Left renal pelvis (tissue), 4 donors: ENCODE measurements around the gene SMIM24. TPM values are rescaled to one million over a fixed set of nuclear protein-coding genes. Genes with fewer than 3 reads are reported as not detected.

Experiments
- DNase-seq, 4 donors: peaks; one replicate each; pipeline ENCODE4 v3.0.0-alpha.2; 2013; ENCODE audit warnings: low read depth in 4 of 4, low spot score in 3 of 4
- polyA plus RNA-seq, 4 donors: library from polyadenylated mRNA; unstranded; fragments of 120-200 nt; gene quantifications; one replicate each; pipeline ENCODE4 v1.2.1, GENCODE V29; 2013; ENCODE audit not compliant: insufficient read length in 4 of 4

Gene SMIM24
- polyA plus RNA-seq, 4 donors, result 13.5 to 564 (median 408) TPM

- no peak for DNase-seq
Measured at GRCh38 chr19:3476830-3477229, 3.5 kb downstream of the SMIM24 start.

DNA sequence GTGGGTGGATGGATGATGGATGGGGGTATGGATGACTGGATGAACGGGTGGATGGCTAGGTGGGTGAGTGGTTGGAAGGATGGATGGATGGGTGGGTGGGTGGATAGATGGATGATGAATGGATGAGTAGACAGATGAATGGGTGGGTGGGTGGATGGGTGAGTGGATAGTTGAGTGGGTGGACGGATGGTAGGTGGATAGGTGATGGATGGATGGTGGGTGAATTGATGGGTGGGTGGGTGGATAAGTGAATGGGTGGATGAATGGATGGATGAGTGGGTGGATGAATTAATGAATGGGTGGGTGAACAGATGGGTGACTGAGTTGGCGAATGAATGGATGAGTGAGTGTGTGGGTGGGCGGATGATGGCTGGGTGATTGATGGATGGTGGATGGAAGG lies 4.9 kb downstream of the SMIM24 start:
- no peak for DNase-seq

- no peak for DNase-seq
Measured at GRCh38 chr19:3474614-3475013, 5.7 kb downstream of the SMIM24 start.

GRCh38 chr19:3474010-3474409 lies 6.3 kb downstream of the SMIM24 start:
- DNase-seq, result no peak

DNA sequence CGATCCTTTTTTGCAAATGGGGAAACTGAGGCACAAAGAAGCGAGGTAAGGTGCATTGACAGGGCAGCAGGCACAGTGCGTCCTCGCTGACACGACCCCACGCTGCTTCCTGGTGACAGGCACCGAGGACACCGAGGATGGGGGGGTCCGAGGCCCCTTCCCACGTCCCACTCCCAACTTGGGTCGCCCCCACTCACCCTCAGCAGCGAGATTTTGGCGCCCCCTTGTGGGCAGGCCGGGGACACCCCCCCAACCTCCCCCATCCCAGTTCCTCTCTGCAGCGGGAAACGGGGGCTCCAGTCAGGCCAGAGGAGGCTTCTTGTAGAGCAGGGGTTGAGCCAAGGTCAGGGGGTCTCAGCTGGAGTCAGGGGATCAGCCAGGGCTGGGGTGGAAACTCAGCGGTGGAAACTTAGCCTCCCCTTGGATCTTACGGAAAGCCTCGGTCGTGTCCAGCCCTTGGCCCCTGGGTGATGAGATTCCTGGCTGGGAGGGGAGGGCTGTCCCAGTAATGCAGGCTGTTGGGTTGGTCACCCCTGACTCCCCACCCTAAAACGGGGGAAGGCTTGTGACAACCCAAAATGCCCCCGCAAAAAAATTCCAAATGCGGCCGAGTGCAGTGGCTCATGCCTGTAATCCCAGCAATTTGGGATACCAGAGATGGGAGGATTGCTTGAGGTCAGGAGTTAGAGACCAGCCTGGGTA lies 8.2 kb downstream of the SMIM24 start:
- DNase-seq, result no peak

DNA sequence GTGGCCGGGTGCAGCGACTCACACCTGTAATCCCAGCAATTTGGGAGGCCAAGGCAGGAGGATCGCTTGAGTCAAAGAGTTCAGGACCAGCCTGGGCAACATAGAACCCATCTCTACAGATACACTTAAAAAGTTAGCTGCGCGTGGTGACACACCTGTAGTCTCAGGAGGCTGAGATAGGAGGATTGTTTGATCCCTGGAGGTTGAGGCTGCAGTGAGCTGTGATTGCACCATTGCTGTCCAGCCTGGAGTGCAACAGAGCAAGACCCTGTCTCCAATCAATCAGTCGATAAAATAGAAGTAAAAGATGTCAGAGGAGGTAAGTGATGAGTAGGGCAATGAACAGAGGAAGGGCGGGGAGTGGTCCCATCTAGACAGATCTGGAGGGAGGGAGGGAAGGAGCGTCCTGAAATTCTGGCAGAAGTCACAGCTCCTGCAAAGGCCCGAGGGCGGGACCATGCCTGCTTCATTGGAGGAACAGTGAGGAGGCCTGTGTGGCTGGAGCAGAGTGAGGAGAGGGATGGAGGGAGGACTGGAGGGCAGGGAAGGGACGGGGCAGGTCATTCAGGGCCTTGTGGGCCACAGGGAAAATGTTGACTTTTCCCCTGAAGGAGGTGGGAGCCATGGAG lies 9.7 kb downstream of the SMIM24 start:
- no peak for DNase-seq

GRCh38 chr19:3469638-3470499 lies 10.5 kb downstream of the SMIM24 start:
- DNase-seq, result no peak

DNA sequence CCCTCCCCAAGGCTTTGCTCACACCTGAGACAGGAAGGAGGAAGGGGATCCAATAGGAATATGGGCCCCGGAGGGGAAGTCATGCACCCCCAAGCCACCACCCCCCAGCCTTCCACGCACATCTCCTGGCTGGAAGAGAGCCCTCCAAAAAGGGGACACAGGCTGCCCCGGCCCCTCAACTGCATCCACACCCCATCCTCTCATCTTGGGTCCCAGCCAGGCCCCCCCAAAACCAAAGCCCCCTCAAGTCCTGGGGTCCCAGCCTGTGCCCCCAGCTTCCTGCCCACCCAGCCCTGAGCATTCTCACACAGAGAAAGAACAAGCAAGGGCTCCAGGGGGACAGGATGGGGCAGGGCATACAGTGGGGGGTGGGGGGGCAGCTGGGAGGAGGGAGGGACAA lies 12.1 kb downstream of the SMIM24 start:
- no peak for DNase-seq

DNA sequence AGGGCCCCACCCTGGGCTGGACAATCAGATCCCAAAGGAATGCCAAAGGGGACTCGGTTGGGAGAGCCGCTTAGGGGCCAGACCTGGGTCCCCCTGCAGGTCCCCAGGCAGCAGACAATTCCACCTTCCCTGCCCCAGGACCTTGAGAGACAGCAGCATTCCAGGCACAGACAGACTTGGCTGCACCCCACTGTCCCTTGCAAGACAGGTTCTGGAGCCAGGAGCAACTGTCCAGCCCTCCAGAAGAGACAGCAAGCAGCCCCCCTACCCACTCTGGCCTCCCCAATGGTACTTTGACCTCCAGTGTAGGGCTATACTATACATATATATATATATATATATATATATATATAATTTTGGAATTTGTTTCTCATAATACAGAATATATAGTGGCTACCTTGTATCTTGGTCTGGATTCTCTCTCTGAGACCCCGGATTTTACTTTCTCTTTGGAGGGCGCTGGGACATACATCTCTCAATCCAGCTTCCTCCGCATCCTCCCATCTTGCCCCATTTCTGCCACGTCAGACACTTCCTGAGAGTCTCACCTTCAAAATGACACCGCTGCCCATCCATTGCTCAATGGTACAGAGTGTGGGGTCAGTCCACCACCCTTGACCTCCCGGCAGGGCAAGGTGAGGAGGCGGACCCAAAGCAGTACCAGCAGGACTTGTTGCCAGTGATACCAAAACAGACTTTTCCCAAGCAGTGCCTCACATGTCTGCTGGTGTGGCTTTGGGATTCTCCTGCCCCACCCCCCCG lies 12.7 kb downstream of the SMIM24 start:
- DNase-seq, result no peak

DNA sequence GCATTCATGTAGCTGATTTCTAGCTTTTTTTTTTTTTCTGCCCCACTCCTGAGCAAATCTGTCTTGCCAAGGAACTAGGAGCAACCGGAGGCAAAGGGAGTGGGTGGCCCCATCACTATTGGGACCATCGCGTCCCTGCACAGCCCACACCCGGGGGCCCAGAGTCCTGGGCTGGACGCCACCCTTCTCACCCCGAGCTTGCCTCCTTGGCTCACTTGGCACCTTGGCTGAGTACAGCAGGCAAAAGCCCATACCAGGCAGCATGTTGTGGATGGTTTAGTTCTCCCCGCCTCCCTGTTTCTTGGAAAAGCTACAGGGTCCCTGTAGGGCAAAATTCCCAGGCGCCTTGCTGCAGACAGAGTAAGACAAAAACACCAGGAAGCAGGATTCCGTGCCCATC lies 13.7 kb downstream of the SMIM24 start:
- DNase-seq, result no peak

- DNase-seq, result no peak
Measured at GRCh38 chr19:3465552-3465951, 14.8 kb downstream of the SMIM24 start.

DNA sequence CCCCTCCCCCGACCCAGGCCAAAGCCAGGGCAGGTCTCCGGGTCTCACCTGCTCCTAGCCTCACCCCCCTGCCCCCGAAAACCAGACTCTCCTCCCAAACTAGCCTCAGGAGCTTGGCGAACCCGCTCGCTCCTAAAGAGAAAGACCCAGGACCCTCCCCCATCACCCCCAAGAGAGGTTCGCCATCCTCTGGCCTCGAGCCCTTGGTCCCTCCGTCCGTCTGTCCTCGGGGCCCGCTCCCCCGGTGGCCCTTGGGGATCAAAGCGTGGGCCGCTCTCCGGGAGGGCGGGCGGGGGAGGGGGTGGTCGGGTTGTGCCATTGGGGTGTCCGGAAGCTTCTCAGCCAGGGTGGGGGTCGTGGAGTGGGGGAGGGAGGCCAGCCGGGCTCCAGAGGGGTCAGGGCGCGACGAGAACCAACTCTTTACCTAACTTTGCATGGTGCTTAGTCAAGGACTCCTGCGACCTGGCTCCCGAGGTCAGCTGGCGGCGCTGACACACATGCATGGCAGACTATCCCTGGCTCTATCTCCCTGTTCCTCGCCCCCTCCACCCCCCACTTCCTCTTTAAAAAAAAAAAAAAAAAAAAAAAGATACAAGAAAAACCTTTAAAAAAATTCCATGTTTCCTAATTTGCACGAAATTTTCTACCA lies 15.6 kb downstream of the SMIM24 start:
- DNase-seq, result no peak

GRCh38 chr19:3463714-3464586 lies 16.4 kb downstream of the SMIM24 start:
- DNase-seq, result no peak

DNA sequence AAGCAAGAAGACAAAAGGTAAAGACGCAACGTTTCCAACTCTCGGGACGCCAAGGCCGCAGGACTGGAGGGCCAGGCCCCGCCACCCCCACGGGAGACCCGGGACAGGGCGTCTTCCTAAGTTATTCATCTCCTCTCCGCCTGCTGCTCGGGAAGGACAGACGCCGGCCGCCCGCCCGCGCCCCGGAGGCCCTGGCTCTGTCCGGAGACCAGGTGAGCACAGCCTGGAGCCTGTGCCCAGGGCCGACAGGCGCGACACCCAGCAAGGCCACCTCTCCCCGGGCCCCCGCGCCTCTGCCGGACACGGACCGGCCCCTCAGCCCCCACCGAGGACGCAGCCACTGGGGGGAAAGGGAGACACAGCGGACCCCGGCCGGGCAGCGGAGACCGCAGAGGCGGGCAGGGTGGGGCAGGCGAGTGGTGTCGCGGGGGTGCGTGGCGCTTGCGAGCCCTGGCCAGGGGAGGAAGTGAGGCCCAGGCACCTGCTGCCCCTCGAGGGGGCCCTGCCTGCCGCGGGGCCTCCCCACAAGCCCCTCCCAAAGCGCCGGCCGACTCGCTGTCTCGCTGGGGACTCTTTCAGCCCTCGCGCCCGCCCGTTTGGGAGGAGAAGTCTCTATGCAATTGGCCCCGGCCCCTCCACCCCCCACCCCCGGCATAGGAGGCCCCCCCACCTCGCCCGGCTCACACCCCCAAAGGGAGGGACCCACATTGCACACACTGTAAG lies 17.2 kb downstream of the SMIM24 start:
- no peak for DNase-seq

DNA sequence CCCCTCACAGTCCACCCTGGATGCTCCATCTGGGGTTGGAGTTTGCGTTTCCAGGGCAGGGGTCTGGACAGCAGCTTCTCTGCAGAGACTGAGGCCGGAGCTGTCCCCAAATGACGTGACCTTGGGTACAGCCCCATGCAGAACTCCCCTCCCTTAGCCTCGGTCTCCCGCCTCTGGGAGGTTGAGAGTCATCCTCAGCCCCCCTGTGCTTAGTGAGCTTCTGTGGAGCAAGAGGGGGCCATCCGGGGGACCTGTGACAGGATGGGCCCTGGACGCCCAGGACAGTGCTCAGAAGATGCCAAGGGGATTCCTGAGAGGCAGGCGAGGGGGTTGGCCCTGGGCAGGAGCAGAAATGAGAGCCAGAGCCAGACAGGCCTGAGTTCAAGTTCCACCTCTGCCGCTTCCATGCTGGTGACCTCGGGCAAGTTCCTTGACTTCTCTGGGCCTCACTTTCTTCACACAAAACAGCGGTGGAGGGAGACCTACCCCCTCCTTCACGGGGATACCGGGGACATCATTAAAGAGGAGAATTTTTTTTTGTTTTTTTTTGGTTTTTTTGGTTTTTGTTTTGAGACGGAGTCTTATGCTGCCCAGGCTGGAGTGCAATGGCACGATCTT lies 20.3 kb downstream of the SMIM24 start:
- no peak for DNase-seq

- peak in 2 of 4 donors; percentile 81 to 82 for DNase-seq
Measured at GRCh38 chr19:3459089-3459881, 21.0 kb downstream of the SMIM24 start.
